Mesothelial cell of epicardium (in vitro differentiated cells): Measurements from ENCODE around the gene VCAM1. TPM values are rescaled to one million over a fixed set of nuclear protein-coding genes. Genes with fewer than 3 reads are reported as not detected.
A peak's percentile ranks its signal among the peaks of the same experiment; 100 is the strongest.
"Not testable (repeated sequence)": the region's sequence is repeated elsewhere in the genome, so short reads cannot be mapped to it uniquely, and the experiment has no call there.

Experiments
- DNase-seq, 2 experiments: peaks; one replicate each; pipeline ENCODE4 v3.0.0; 2021; ENCODE audit warnings: low spot score in 2 of 2; ENCODE audit not compliant: unreplicated experiment in 2 of 2
- H3K27ac Mint-ChIP-seq: 2 replicates; pipeline ENCODE4 v1.8.0; 2021; ENCODE audit warnings: mixed read lengths
- H3K27me3 Mint-ChIP-seq: 2 replicates; pipeline ENCODE4 v1.8.0; 2021; ENCODE audit warnings: low read depth, mixed read lengths
- H3K36me3 Mint-ChIP-seq: 2 replicates; pipeline ENCODE4 v1.8.0; 2021; ENCODE audit warnings: mixed read lengths
- H3K4me1 Mint-ChIP-seq: 2 replicates; pipeline ENCODE4 v1.8.0; 2021; ENCODE audit warnings: mixed read lengths
- H3K4me3 Mint-ChIP-seq: 2 replicates; pipeline ENCODE4 v1.8.0; 2021; ENCODE audit warnings: mild to moderate bottlenecking, moderate library complexity, mixed read lengths
- H3K9me3 Mint-ChIP-seq: 2 replicates; pipeline ENCODE4 v1.8.0; 2021; ENCODE audit warnings: mixed read lengths
- CTCF ChIP-seq: fragments of 200-600 bp; sonication (generic); IDR thresholded peaks from one replicate; pipeline ENCODE4 v1.5.0; 2021; ENCODE audit warnings: antibody characterized with exemption; ENCODE audit not compliant: unreplicated experiment
- total RNA-seq: library from RNA; stranded (reverse); gene quantifications from 3 replicates; pipeline ENCODE4 v1.2.1, GENCODE V29; 2021

VCAM1 gene
- total RNA-seq, 1 donor from 2014 or later = 35.6 TPM

DNA sequence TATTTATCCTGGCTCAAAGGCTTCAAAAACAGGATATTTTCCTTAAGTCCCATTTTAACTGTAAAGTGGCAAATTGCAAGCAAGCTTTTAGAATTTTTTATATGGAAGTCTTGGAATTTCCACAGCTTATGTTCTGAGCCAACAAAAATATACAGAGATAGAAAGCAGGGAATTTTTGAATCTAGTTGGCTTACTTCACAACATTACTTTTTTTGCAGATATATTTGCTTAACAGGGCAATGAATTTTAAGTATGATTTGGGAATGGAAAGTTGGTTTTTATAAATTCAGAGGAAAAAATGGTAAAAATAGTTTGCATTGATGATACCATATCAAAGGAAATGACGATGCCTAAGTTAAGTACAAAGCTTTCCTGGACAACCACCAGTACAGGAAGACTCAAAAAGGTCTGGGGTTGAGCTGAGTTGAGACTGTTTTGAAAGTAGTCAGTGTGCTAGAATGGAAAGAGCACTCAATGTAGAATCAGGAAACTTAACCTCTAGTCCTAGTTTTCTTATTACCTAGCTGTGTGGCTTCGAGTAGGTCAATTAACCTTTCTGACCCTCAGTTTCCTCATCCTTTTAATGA lies 11.0 kb upstream of the VCAM1 start:
- peak overlapping the region; percentile 61 for H3K27ac Mint-ChIP-seq

DNA sequence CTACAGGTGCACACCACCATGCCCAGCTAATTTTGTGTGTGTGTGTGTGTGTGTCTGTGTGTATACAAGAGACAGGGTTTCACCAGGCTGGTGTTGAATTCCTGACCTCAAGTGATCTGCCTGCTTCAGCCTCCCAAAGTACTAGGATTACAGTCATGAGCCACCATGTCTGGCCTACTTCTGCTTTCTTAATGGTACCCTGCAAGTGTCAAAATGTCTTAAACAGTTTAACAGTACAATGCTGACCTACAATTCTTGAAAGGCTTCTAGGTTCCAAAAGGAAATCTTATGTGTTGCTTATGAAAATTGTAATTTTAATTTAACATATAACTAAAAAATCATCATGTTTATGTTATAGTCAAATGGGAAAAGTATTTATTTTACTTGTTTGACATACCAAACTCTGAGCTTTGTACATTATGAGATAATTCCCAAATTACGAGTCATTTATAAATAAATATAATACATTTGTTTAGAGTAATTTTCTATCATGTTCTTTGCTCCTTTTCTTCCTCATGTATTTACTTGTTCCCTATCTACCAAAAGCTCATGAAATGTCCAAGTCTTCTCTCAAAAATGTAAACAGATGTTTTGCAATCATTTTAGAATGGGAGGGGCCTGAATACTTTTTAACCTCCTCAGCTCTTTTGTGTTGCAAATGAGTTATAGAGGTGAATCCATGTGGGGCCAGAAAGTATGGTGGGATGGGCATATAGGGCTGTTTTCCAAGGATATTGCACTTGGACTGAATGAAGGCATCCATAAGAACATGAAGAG lies 8.4 kb upstream of the VCAM1 start:
- Mint-ChIP-seq H3K4me3 (no peak overlapping the region), H3K36me3 (no peaks in the 10 kb centered on the region), H3K9me3 (peaks cover 4% of the 10 kb centered on the region), H3K4me1 (peaks cover 29% of the 10 kb centered on the region), H3K27ac (no peak overlapping the region), H3K27me3 (peaks cover 2% of the 10 kb centered on the region)
- no peak for DNase-seq
- no peak for TF ChIP-seq CTCF

More for the DNA sequence above, 11.0 kb upstream of the VCAM1 start:
- Mint-ChIP-seq H3K36me3 (no peaks in the 10 kb centered on the region), H3K4me3 (no peak overlapping the region), H3K27me3 (peaks cover 2% of the 10 kb centered on the region), H3K4me1 (peaks cover 32% of the 10 kb centered on the region), H3K9me3 (peaks cover 4% of the 10 kb centered on the region)
- TF ChIP-seq CTCF = no peak
- no peak for DNase-seq

DNA sequence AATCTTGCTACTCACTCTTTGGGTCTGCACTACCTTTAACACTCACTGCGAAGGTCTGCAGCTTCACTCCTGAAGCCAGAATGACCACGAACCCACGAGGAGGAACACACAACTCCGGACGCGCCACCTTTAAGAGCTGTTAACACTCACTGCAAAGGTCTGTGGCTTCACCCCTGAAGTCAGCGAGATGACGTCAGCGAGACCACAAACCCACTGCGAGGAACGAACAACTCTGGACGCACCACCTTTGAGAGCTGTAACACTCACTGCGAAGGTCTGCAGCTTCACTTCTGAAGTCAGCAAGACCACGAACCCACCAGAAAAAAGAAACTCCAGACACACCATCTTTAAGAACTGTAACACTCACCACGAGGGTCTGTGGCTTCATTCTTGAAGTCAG lies 6.5 kb upstream of the VCAM1 start:
- not testable (repeated sequence) for H3K27ac Mint-ChIP-seq, H3K27me3 Mint-ChIP-seq, DNase-seq, H3K4me3 Mint-ChIP-seq, H3K9me3 Mint-ChIP-seq, H3K36me3 Mint-ChIP-seq
- peaks cover 11% of the 10 kb centered on the region for H3K4me1 Mint-ChIP-seq

DNA sequence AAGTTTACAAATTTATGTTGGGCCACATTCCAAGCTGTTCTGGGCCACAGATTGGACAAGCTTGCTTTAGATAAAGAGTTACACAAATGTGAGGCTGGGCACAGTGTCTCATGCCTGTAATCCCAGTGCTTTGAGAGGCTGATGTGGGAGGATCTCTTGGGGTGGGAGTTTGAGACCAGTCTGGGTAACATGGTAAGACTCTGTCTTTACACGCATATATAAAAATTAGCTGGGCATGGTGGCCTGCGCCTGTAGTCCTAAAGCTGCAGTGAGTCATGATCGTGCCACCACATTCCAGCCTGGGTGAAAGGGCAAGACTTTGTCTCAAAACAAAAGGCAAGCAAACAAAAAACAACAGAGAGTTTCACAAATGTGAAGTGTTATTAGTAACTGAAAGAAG lies 5.9 kb upstream of the VCAM1 start:
- no peaks in the 10 kb centered on the region for H3K36me3 Mint-ChIP-seq
- H3K27me3 Mint-ChIP-seq = peaks cover 2% of the 10 kb centered on the region
- H3K4me3 Mint-ChIP-seq = no peak overlapping the region
- TF ChIP-seq CTCF = no peak
- H3K9me3 Mint-ChIP-seq = peaks cover 4% of the 10 kb centered on the region
- H3K27ac Mint-ChIP-seq = no peak overlapping the region
- peaks cover 7% of the 10 kb centered on the region for H3K4me1 Mint-ChIP-seq
- no peak for DNase-seq

- H3K27me3 Mint-ChIP-seq = no peaks in the 10 kb centered on the region
- H3K27ac Mint-ChIP-seq = no peak overlapping the region
- DNase-seq = no peak
- H3K9me3 Mint-ChIP-seq = peaks cover 4% of the 10 kb centered on the region
- peaks cover 7% of the 10 kb centered on the region for H3K4me1 Mint-ChIP-seq
- no peaks in the 10 kb centered on the region for H3K36me3 Mint-ChIP-seq
- TF ChIP-seq CTCF = no peak
- H3K4me3 Mint-ChIP-seq = no peak overlapping the region
Measured at GRCh38 chr1:100714599-100714998, 4.9 kb upstream of the VCAM1 start.

DNA sequence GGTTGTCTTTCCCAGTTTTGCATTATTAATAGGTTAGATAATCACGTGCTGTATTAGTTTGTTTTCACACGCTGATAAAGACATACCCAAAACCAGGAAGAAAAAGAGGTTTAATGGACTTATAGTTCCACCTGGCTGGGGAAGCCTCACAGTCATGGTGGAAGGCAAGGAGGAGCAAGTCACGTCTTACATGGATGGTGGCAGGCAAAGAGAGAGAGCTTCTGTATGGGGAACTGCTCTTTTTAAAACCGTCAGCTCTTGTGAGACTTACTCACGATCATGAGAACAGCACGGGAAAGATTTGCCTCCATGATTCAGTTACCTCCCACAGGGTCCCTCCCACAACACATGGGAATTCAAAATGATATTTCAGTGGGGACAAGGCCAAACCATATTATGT lies 2.3 kb upstream of the VCAM1 start:
- TF ChIP-seq CTCF = no peak
- peaks cover 1% of the 10 kb centered on the region for H3K9me3 Mint-ChIP-seq
- H3K4me3 Mint-ChIP-seq = no peak overlapping the region
- peaks cover 14% of the 10 kb centered on the region for H3K4me1 Mint-ChIP-seq
- DNase-seq = no peak
- no peaks in the 10 kb centered on the region for H3K36me3 Mint-ChIP-seq
- H3K27me3 Mint-ChIP-seq = no peaks in the 10 kb centered on the region
- no peak overlapping the region for H3K27ac Mint-ChIP-seq
